Measurements from ENCODE around the gene CD68.

GRCh38 chr17:7574176-7574953 is 5.1 kb upstream of the CD68 start:
- TF ChIP-seq, protein P1, sequence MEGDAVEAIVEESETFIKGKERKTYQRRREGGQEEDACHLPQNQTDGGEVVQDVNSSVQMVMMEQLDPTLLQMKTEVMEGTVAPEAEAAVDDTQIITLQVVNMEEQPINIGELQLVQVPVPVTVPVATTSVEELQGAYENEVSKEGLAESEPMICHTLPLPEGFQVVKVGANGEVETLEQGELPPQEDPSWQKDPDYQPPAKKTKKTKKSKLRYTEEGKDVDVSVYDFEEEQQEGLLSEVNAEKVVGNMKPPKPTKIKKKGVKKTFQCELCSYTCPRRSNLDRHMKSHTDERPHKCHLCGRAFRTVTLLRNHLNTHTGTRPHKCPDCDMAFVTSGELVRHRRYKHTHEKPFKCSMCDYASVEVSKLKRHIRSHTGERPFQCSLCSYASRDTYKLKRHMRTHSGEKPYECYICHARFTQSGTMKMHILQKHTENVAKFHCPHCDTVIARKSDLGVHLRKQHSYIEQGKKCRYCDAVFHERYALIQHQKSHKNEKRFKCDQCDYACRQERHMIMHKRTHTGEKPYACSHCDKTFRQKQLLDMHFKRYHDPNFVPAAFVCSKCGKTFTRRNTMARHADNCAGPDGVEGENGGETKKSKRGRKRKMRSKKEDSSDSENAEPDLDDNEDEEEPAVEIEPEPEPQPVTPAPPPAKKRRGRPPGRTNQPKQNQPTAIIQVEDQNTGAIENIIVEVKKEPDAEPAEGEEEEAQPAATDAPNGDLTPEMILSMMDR (IDR thresholded peaks at IDR 0.05; ENCODE audit: low read depth, low read length), result no peak
- no peak for TF ChIP-seq POLR2A (IDR thresholded peaks at IDR 0.05; ENCODE audit: extremely low read depth, insufficient read length)
- no peak for TF ChIP-seq MAX (IDR thresholded peaks at IDR 0.05; ENCODE audit: low read depth, low read length)

Data from NB4 (cell line).